Liver (tissue), 9 donors: ENCODE results near the gene PPFIBP2. TPM values are rescaled to one million over a fixed set of nuclear protein-coding genes. Genes with fewer than 3 reads are reported as not detected.

Source experiments
- DNase-seq: peaks from one replicate; pipeline ENCODE4 v3.0.0-alpha.2; 2017; ENCODE audit warnings: low spot score
- H3K27ac ChIP-seq, 2 donors: one replicate each; pipeline ENCODE4 v1.7.0; 2013; ENCODE audit warnings: inconsistent platforms in 2 of 2, low read length in 2 of 2, control low read depth in 1 of 2, low read depth in 1 of 2, mild to moderate bottlenecking in 1 of 2
- H3K27me3 ChIP-seq, 4 donors: one replicate each; pipeline versions ENCODE4 v1.6.1 to v1.7.0; 2013; ENCODE audit warnings: low read length in 3 of 4, inconsistent platforms in 1 of 4, mild to moderate bottlenecking in 1 of 4, moderate library complexity in 1 of 4; ENCODE audit not compliant: control insufficient read depth in 4 of 4, insufficient read depth in 4 of 4
- H3K36me3 ChIP-seq, 4 donors: one replicate each; pipeline versions ENCODE4 v1.6.1 to v1.7.0; 2013; ENCODE audit warnings: low read length in 3 of 4, mild to moderate bottlenecking in 3 of 4, low read depth in 1 of 4, moderate library complexity in 1 of 4; ENCODE audit not compliant: control insufficient read depth in 4 of 4, insufficient read depth in 3 of 4
- H3K4me1 ChIP-seq, 4 donors: one replicate each; pipeline versions ENCODE4 v1.6.1 to v1.7.0; 2013; ENCODE audit warnings: low read length in 3 of 4, mild to moderate bottlenecking in 3 of 4, moderate library complexity in 1 of 4; ENCODE audit not compliant: control insufficient read depth in 4 of 4, insufficient read depth in 4 of 4
- H3K4me3 ChIP-seq, 3 donors: one replicate each; pipeline versions ENCODE4 v1.6.1 to v1.7.0; 2013; ENCODE audit warnings: low read length in 3 of 3, control low read depth in 1 of 3, low read depth in 1 of 3, mild to moderate bottlenecking in 1 of 3
- H3K9ac ChIP-seq, 2 donors: one replicate each; pipeline ENCODE4 v1.7.0; 2013; ENCODE audit warnings: low read length in 2 of 2, mild to moderate bottlenecking in 2 of 2, moderate library complexity in 2 of 2, control low read depth in 1 of 2, low read depth in 1 of 2
- H3K9me3 ChIP-seq, 4 donors: one replicate each; pipeline versions ENCODE4 v1.6.1 to v1.7.0; 2013; ENCODE audit warnings: low read length in 3 of 4; ENCODE audit not compliant: control insufficient read depth in 4 of 4
- CTCF ChIP-seq: fragments of 150-350 bp; IDR thresholded peaks from 2 replicates; pipeline ENCODE4 v1.5.1; 2017; ENCODE audit warnings: improper control_type of control experiment, low read depth, low read length; ENCODE audit not compliant: missing input control
- EGR1 ChIP-seq, 2 donors: IDR thresholded peaks; 2 replicates each; pipeline ENCODE4 v1.6.1; 2016 to 2018; ENCODE audit warnings: antibody characterized with exemption in 2 of 2, low read depth in 2 of 2
- FOXA1 ChIP-seq: IDR thresholded peaks from 2 replicates; pipeline ENCODE4 v1.6.1; 2016; ENCODE audit warnings: antibody characterized with exemption
- FOXA2 ChIP-seq: IDR thresholded peaks from 2 replicates; pipeline ENCODE4 v1.6.1; 2016; ENCODE audit warnings: antibody characterized with exemption
- HNF4A ChIP-seq, 2 donors: conservative IDR thresholded peaks; 2 replicates each; pipeline ENCODE4 v1.6.1; 2016; ENCODE audit warnings: antibody characterized with exemption in 2 of 2, mild to moderate bottlenecking in 2 of 2
- HNF4G ChIP-seq: IDR thresholded peaks from 2 replicates; pipeline ENCODE4 v1.6.1; 2016; ENCODE audit warnings: antibody characterized with exemption
- MAX ChIP-seq: IDR thresholded peaks from 2 replicates; pipeline ENCODE4 v1.6.1; 2016; ENCODE audit warnings: antibody characterized with exemption
- NR2F2 ChIP-seq: IDR thresholded peaks from 2 replicates; pipeline ENCODE4 v1.6.1; 2016; ENCODE audit warnings: antibody characterized with exemption
- RAD21 ChIP-seq, 2 donors: IDR thresholded peaks; 2 replicates each; pipeline ENCODE4 v1.6.1; 2016; ENCODE audit warnings: antibody characterized with exemption in 2 of 2, mild to moderate bottlenecking in 2 of 2
- REST ChIP-seq: IDR thresholded peaks from 2 replicates; pipeline ENCODE4 v1.6.1; 2016; ENCODE audit warnings: antibody characterized with exemption, mild to moderate bottlenecking
- RXRA ChIP-seq, 2 donors: IDR thresholded peaks; 2 replicates each; pipeline ENCODE4 v1.6.1; 2017 to 2018; ENCODE audit warnings: antibody characterized with exemption in 2 of 2, mild to moderate bottlenecking in 1 of 2
- SP1 ChIP-seq: IDR thresholded peaks from 2 replicates; pipeline ENCODE4 v1.6.1; 2018; ENCODE audit warnings: antibody characterized with exemption, mild to moderate bottlenecking
- TAF1 ChIP-seq: conservative IDR thresholded peaks from 2 replicates; pipeline ENCODE4 v1.6.1; 2016; ENCODE audit warnings: antibody characterized with exemption, mild to moderate bottlenecking
- YY1 ChIP-seq: IDR thresholded peaks from 2 replicates; pipeline ENCODE4 v1.6.1; 2016; ENCODE audit warnings: antibody characterized with exemption, mild to moderate bottlenecking
- WGBS: extraction: QIAGEN DNeasy Blood & Tissue Kit; methylation state at CpG from one replicate; pipeline ENCODE4 v1.1.7; 2013; 5-methylcytosine and 5-hydroxymethylcytosine counted together
- polyA plus RNA-seq, 2 donors: library from polyadenylated mRNA; stranded (reverse) in 1 of 2; unstranded in 1 of 2; fragments of 200-250 nt in 1 of 2; fragments of >200 nt in 1 of 2; fragmentation: Nextera tagmentation in 1 of 2; extraction: Ambion mirVana in 1 of 2; gene quantifications; one replicate each; pipeline versions ENCODE4 v1.2.1 to v1.2.3, GENCODE V29; 2013 to 2015
- total RNA-seq, 2 donors: library from RNA; depleted of rRNA; stranded (reverse); fragments of >200 nt; gene quantifications; one replicate each; pipeline ENCODE4 v1.2.3, GENCODE V29; 2014
- TF ChIP-seq, protein P1 (sequence below): IDR thresholded peaks from 2 replicates; pipeline ENCODE4 v1.6.1; 2016; ENCODE audit warnings: antibody characterized with exemption
- donor health status: healthy.
- donor health status: healthy.
- donor health status: healthy.
- donor health status: healthy.
- donor health status: healthy.

The PPFIBP2 gene
- total and polyA plus RNA-seq, 4 donors: 19.6 to 80.0 (median 23.2) TPM

DNA sequence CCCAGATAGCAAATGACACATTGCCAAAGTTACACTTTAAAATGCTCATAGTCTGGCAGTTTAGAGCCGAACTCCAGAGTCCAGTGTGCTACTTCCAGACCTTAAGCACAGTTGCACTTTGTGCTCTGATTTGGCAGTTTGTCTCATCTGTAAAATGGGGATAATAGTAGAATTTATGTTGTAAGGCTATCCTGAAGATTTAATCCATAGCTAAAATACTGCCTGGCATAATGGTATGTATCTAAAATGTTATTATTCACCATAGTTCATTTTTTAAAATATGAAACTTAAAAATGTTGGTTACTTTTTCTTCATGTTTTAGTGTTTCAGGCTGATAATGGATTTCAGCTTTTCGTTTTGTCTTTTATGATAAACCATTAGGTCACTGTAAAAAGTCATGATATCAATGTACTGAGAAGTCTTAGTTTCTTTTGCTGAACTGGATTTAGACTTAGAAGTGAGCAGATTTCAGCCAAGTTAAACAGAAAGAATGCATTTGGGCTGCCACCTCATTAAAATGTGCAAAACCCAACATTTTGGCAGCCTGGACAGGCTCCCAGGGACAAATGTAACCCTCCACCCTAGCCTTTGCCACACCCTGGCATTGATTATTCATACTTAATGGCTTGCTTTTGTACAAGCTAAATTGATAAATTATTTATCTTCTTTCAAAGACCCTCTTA, 27.6 kb upstream of the PPFIBP2 start:
- no peaks in the 10 kb centered on the region for H3K9me3 ChIP-seq
- no peak overlapping the region for H3K9ac ChIP-seq
- H3K4me3 ChIP-seq: no peak overlapping the region
- no peak for TF ChIP-seq FOXA2
- TF ChIP-seq HNF4G: peak; percentile 30
- peak; percentile 70 to 85 for TF ChIP-seq HNF4A (conservative IDR thresholded peaks at IDR 0.05)
- TF ChIP-seq SP1: no peak
- no peak for TF ChIP-seq RXRA (IDR thresholded peaks at IDR 0.05)
- no peak for TF ChIP-seq CTCF
- TF ChIP-seq MAX: no peak
- TF ChIP-seq EGR1 (IDR thresholded peaks at IDR 0.05; ENCODE audit: low read depth in 2 of 2): no peak
- no peak for TF ChIP-seq RAD21 (IDR thresholded peaks at IDR 0.05)
- TF ChIP-seq, protein P1, sequence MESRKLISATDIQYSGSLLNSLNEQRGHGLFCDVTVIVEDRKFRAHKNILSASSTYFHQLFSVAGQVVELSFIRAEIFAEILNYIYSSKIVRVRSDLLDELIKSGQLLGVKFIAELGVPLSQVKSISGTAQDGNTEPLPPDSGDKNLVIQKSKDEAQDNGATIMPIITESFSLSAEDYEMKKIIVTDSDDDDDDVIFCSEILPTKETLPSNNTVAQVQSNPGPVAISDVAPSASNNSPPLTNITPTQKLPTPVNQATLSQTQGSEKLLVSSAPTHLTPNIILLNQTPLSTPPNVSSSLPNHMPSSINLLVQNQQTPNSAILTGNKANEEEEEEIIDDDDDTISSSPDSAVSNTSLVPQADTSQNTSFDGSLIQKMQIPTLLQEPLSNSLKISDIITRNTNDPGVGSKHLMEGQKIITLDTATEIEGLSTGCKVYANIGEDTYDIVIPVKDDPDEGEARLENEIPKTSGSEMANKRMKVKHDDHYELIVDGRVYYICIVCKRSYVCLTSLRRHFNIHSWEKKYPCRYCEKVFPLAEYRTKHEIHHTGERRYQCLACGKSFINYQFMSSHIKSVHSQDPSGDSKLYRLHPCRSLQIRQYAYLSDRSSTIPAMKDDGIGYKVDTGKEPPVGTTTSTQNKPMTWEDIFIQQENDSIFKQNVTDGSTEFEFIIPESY: no peak
- no peak for TF ChIP-seq REST
- TF ChIP-seq YY1: no peak
- no peak for TF ChIP-seq NR2F2
- no peak for TF ChIP-seq TAF1
- TF ChIP-seq FOXA1: no peak
- H3K27ac ChIP-seq: no peak overlapping the region
- peaks cover 0 to 9% (median 2%) of the 10 kb centered on the region in 4 donors for H3K4me1 ChIP-seq
- WGBS: 60% methylated on average over 2 of the region's 2 CpGs
- DNase-seq: no peak
- no peaks in the 10 kb centered on the region for H3K27me3 ChIP-seq
- H3K36me3 ChIP-seq: peaks cover 0 to 2% (median 0%) of the 10 kb centered on the region in 4 donors

DNA sequence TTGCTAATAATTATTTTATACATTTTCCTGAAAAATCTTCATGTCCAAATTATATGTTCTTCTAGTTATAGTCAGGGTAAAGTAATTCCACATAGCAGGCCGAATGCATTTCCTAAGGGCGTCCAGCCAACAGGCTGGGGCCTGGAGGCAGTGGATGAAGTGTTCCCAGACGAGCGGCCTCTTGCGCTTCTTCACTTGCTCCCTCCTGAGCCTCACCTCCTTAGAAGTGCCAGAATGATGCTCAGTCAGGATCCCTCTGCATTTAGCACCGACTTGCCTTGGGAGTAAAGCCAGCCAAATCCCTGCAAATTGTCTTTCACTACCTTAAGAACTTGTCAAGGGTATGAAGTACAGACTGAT, 27.0 kb upstream of the PPFIBP2 start:
- no peak overlapping the region for H3K4me3 ChIP-seq
- no peak overlapping the region for H3K9ac ChIP-seq
- peaks cover 0 to 9% (median 2%) of the 10 kb centered on the region in 4 donors for H3K4me1 ChIP-seq
- no peak for DNase-seq
- no peak overlapping the region for H3K27ac ChIP-seq
- H3K36me3 ChIP-seq: peaks cover 0 to 2% (median 0%) of the 10 kb centered on the region in 4 donors
- no peak for TF ChIP-seq RAD21 (IDR thresholded peaks at IDR 0.05)
- no peak for TF ChIP-seq SP1
- H3K9me3 ChIP-seq: no peaks in the 10 kb centered on the region
- no peaks in the 10 kb centered on the region for H3K27me3 ChIP-seq
- WGBS: 76% methylated on average over 6 of the region's 6 CpGs
